ENCODE measurements around the gene MPND.

DNA sequence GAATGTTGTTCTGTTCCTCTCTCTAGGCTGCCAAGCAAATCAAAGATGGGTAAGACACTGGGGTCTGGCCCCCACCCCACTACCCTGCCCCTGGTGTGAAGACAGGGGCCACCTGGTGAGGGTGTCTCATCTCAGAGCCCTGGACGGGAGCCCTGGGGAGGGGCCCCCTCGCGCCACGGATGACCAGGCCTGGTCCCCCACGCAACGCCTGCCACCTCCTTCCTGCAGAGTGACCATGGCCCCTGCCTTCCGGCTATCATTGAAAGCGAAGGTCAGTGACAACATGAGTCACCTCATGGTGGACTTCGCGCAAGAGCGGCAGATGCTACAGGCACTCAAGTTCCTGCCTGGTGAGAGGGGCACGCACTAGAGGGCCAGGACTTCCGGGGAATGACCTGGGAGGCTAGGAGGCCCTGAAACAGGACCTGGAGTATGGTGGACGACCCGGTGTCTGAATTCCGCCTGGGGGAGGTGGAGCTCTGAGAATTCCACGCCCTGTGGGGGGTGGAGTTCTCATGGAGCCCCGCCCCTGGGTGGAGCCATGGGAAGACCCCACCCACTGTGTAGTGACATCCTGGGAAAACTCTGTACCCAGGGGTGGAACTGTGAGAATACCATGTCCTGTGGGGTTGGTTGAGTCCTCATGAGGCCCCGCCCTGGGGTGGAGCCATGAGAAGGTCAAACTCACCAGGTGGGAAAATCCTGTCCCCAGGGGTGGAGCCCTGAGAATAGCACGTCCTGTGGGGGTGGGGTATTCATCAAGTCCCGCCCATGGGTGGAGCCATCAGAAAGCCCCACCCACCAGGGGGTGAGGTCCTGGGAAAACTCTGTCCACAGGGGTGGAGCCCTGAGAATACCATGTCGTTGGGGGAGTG, 32.9 kb upstream of the MPND start:
- TF ChIP-seq, protein P1, sequence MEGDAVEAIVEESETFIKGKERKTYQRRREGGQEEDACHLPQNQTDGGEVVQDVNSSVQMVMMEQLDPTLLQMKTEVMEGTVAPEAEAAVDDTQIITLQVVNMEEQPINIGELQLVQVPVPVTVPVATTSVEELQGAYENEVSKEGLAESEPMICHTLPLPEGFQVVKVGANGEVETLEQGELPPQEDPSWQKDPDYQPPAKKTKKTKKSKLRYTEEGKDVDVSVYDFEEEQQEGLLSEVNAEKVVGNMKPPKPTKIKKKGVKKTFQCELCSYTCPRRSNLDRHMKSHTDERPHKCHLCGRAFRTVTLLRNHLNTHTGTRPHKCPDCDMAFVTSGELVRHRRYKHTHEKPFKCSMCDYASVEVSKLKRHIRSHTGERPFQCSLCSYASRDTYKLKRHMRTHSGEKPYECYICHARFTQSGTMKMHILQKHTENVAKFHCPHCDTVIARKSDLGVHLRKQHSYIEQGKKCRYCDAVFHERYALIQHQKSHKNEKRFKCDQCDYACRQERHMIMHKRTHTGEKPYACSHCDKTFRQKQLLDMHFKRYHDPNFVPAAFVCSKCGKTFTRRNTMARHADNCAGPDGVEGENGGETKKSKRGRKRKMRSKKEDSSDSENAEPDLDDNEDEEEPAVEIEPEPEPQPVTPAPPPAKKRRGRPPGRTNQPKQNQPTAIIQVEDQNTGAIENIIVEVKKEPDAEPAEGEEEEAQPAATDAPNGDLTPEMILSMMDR (IDR thresholded peaks at IDR 0.05), result no peak
- TF ChIP-seq POLR2AphosphoS5 (IDR thresholded peaks at IDR 0.05) (no peak), POLR2A (IDR thresholded peaks at IDR 0.05) (no peak)
